Endometrium (tissue), 2 donors: ENCODE data around the gene ESPN.
"Not testable (repeated sequence)": the region's sequence is repeated elsewhere in the genome, so short reads cannot be mapped to it uniquely, and the experiment has no call there.

Source experiments
- FAIRE-seq: peaks from 2 replicates; lab custom pipeline; 2012; peaks lifted over from hg19 to GRCh38; lab: Jason Lieb, UNC
- donor health status: control.
- donor health status: control.

The ESPN gene

DNA sequence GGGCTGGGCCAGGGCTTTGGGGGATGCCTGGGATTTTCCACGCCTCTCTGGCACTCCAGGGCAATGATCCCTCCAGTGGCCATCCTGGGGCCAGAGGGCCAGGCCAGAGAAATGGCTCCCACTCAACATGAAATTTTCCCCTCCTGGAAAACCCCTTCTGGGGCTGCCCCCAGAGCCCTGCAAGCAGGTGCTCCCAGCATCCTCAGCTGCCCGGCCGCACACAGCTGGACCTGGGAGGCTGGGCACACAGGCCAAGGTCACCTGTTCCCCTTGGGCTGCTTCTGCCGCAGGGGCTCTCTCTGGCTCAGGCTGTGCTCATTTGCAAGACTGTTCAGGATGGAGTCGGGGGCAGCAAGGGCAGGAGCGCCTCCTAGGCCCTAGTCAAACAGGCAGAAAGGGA lies 3.9 kb downstream of the ESPN start:
- FAIRE-seq, result not testable (repeated sequence)

DNA sequence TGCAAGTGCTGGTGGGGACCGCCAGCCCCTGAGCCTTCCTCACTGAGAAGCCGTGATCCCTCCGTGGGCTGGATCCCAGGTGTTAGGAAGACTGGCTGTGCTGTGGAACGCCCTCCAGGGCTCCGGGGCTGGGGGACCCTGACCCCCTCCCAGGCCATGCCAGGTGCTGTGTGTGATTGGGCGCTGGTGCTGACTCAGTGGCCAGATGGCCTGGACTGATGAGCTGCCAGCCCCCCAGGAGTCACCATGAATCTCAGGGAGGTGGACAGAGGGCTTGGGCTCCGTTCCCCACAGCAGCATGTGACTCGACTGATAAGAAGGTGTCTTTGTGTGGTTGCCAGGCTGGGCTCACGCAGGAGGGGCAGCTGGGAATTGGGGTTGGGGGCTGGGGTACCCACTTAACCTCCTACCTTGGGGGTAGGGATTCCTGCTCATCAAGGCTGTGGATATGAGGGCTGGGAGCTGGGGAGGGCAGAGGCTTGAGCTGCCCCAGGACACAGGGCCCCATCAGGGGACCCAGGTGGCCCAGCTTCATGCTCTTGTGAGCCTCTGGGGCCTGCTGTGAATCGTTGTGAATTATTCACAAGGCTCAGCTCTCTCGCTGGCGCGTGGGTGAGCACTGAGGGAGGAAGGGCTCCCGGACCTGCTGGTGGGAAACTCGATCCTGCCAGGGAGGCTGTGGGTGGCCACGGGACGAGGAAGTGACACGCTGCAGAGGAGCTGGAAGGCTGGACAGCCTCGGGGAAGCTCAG lies 5.3 kb downstream of the ESPN start:
- not testable (repeated sequence) for FAIRE-seq

DNA sequence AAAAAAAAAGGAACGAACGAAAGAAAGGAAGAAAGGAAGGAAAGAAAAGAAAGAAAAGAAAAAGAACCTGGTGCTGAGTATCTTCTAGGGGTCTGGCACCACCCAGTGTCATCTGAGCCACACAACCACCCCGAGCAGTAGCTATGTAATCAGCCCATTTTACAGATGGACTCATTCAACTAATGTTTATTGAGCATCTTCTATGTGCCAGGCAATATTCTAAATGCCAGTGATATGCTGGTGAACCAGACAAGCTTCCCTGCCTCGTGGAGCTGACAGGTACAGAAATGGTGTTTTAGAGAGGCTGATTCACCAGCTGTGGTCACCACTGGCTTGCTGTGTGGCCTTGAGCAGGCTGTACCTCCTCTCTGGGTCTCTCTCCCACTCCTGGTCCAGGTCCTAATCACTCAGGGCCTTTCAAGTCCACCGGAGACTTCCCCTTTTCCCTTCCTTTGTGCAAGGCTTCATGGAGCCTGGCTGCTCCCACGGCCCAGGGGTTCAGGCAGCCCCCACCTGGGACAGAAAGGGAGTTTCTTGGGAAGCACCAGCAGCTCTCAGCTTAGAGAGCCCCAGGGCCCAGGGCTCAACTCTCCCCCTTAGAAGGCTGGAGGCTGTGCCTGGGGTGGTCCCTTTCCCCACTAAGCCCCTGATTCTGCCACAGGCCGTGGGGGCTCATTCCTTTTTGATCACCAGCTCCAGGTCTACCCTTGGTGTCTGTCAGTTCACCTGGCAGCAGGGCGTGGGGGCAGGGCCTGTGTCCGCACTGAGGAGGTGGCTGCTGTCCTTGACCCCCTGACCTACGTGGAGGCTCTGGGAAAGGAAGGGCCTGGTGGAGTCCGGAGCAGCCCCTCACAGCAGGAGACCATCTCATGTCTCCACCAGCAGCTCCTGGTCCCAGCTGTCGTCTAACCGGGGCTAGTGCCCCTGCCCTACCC lies 7.3 kb downstream of the ESPN start:
- FAIRE-seq, result not testable (repeated sequence)

DNA sequence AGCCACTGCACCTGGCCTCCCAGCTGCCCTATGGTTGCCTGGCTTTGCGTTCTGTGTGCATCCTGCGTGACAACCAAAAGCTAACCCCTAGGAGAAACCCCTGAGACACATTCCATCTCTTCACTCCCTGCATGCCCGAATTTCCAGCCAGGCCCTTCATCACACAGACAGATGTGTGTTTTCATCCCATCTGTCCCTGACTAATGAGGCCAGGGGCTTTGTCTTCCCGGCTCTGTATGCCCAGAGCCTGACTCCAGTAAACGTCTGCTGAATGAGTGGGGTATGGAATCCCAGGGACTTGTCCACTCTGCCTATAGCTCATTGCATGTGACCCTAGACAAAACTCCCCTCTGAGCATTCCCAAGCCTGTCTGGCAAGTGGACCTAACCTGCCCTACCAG lies 9.6 kb downstream of the ESPN start:
- no peak for FAIRE-seq

DNA sequence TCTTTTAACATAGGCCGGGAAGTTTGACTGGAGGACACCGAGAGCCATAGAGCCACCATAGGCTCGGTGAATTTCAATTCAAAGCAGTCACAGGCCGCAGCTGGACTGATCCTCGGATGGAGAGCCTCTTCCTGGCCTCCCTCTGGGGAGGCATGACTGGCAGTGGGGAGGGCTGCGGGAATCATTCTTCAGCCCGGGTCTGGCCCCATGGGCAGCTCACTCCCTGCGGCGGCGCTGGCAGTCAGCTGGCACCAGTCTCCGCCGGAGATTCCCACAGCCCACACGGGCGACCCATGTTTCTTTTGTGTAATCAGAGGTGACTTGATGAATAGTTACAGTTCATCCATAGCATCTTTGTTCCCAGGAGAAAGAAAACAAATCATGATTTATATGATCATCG lies 10.6 kb downstream of the ESPN start:
- FAIRE-seq, result no peak

DNA sequence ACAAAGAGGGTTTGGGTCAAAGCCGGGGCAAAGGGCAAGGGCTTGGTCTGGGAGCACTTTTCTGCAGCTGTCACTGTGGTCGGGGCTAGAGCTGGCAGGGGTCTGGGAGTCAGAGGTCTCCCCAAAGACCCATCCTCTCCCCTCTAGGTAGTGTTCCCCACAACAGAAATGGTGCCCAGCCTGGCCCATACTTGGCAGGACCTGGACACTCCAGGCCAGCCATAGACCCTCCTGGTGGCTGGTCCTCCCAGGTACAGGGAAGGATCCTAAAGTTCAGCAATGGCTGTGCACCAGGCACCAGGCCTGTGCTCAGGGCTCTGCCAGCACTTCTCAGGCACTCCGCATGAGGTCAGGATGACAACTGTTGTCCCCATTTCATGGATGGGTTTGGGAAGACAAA lies 11.0 kb downstream of the ESPN start:
- no peak for FAIRE-seq

DNA sequence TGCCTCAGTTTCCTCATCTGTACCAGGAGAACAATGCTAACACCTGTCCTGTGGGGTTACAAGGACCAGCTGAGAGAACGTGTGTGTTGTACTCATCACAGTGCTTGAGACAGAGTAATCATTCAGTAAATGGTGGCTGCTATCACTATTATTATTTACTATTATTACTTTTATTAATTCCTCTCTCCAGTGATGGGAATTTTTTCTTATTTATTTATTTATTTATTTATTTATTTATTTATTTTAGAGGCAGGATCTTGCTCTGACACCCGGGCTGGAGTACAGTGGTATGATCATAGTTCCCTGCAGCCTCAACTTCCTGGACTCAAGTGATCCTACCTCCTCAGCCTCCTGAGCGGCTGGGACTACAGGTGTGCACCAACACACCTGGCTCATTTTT lies 11.7 kb downstream of the ESPN start:
- FAIRE-seq, result not testable (repeated sequence)

DNA sequence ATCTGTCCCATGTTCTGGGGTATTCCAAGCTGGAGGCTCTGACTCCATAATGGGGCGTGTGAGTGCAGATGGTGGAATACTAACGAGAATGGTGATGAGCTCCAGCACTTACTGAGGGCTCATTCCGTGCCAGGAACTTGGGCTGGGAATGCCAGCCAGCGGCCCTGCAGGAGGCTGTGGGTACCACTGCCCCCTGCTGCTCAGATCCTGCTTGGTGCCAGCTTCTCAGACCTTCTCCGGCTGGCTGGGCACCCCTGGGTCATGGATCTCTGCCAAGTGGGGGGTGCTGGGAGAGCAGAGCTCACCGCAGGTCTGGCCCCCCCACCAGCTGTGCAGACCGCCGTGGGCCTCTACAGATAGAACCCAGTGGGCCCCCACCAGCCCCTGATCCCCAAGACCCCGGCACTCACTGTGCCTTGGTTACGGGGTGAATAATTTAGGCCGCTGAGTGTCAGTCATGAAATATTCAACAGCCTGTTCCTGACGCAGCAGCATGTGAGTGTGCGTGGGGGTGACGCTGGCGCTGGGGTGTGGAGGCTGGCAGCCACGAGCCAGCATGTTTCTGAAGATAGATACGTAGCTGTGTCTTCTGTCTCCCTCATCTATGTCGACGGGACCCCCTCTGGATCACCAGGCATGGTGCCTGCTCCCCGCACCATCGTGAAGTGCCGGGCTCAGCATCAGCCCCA lies 12.6 kb downstream of the ESPN start:
- FAIRE-seq, result not testable (repeated sequence)

DNA sequence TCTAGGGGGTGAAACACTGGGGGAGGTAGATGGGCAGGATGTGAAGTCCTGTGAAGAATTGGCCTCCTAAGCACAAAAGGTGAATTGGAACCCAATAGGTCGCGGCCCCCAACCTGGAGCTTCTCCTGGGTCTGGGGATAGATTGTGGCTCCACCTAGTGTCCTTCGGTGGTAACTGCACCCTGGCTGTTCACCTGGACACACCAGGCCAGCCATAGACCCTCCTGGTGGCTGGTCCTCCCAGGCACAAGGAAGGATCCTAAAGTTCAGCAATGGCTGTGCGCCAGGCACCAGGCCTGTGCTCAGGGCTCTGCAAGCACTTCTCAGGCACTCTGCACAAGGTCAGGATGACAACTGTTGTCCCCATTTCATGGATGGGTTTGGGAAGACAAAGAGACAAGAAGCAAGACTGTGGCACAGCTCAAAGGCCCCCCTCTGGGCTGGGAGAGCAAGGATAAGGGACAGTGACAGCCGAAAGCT lies 13.5 kb downstream of the ESPN start:
- FAIRE-seq, result no peak

DNA sequence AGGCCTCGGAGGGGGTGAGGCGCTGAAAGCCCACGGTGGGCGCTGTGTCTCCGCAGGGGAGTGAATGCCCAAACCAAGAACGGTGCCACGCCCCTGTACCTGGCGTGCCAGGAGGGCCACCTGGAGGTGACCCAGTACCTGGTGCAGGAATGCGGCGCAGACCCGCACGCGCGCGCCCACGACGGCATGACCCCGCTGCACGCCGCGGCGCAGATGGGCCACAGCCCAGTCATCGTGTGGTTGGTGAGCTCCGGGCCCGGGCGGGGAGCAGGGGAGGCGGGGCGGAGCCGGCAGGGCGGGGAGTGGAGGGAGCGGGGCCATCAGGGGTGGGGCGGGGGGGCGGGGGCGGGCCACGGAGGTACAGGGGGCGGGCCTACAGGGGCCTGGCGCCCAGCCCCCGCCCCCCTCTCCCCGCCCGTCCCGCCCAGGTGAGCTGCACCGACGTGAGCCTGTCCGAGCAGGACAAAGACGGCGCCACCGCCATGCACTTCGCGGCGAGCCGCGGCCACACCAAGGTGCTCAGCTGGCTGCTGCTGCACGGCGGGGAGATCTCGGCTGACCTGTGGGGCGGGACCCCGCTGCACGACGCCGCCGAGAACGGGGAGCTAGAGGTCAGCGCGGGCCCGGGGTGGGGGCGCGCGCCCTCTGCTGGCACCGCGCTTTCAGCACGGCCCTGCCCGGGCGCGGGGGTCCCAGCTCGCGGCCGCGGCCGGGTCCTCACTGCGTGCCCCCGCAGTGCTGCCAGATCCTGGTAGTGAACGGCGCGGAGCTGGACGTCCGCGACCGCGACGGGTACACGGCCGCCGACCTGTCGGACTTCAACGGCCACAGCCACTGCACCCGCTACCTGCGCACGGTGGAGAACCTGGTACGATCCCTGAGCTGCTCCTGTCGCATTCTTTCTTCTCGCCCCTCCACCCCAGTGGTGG lies 15.9 kb downstream of the ESPN start:
- FAIRE-seq, result no peak

DNA sequence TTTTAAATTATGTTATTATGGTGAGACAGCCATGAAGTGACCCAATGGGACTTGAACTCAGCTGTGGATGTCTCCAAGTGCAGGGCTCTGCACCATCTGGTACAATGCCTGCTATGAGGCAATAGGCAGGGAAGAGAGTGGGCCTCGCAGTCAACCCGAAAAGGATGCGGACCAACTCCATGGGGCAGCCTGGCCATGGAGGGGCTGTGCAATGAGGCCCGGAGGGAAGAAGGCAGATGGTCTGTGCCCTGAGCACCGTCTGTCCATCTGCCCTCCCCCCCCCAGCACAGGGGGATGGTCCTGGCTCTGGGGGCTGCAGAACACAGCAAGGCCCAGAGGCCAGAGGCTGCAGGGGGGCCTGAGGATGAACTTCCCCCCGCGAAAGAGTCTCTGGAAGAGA lies 17.0 kb downstream of the ESPN start:
- FAIRE-seq, result no peak

DNA sequence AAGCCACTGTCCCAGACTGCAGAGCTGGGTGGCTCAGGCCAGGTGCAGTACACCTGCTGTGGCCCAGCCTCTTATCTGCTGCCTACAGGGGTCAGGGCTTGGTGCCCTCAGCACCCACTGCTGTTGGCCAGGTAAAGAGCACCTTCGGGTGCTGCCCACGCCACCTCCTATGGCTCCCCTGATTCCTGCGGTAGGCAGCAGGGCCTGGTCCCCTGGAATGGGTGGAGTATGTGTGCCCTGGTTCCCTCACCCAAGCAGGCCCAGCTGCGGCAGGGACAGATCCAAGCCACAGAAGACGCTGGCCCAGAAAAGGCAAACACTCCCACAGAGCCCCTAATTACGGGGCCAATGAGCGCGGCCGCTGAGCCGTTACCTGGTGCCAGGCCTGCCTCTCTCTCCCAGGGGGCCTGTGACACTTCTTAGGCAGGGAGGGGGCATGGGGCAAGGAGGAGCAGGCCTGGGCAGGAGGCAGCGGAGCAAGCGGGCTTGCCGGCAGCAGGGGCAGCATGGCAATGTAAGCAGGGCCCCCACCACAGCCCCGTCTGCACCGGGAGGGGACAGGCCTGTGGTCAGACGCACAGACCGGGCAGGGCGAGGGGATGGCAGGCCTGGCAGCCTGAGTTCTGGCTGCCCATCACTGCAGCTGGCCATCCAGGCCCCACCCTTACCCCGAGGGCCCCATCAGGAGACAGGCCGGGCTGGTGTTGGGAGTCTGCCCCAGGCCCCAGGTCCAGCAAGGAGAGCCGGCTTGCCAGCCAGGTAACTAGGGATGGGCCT lies 19.0 kb downstream of the ESPN start:
- no peak for FAIRE-seq

DNA sequence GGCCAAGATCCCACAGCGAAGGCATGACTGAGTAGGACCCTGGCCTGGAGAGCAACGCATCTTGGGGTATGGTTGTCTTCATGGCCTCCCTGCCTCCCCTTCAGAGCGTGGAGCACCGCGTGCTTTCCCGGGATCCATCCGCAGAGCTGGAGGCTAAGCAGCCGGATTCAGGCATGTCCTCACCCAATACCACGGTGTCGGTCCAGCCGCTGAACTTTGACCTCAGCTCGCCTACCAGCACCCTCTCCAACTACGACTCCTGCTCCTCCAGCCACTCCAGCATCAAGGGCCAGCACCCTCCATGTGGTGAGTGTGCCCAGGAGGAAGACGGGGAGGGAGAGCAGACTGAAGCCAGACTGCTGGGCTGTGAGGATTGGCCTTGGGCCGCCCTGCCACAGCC lies 19.8 kb downstream of the ESPN start:
- no peak for FAIRE-seq

DNA sequence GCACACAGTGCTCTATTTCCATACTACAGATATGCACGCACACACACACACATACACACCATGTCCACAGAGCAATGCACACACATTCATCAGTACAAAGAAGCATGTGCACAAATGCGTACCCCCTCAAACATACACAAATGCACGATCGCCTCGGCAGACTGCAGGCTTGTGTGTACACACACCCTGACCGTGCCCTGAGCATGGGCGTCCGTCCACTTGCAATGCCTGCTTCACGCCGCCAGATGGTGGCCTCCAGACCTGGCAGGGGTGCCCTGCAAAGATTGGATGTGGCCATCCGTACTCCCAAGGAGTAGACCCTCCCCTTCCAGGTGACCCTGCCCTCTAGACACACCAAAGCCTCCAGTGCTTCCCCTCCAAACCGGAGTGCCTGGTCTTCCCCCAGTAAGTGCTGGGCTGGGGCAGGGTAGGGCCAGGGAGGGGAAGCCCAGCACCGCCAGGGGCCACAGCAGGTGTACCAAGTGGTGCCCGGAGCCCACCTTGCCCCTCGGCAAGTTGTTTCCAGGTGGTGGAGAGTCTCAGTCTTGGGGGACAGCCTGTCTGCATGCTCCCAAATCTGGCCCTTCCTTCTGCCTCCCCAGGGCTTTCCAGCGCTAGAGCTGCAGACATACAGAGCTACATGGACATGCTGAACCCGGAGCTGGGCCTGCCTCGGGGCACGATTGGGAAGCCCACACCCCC lies 20.6 kb downstream of the ESPN start:
- FAIRE-seq, result no peak

DNA sequence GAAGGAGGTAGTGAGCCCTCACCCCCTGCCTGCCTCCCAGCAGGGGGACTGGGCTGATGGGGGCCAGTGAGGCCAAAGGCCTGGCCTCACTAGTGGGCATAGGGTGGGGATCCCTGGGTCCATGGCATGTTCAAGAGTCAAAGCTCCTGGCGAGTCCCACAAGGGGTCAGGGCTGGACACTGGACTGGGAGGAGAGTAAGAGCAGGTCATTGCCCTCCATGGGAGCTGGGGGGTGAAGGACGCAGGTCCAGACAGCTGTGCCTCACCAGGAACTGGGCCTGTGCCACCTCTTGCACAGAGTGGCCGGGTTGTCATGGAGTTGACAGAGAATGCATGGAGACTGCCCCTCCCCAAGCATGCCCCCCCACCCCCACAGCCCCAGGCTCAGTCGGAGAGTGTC lies 21.4 kb downstream of the ESPN start:
- FAIRE-seq, result not testable (repeated sequence)

DNA sequence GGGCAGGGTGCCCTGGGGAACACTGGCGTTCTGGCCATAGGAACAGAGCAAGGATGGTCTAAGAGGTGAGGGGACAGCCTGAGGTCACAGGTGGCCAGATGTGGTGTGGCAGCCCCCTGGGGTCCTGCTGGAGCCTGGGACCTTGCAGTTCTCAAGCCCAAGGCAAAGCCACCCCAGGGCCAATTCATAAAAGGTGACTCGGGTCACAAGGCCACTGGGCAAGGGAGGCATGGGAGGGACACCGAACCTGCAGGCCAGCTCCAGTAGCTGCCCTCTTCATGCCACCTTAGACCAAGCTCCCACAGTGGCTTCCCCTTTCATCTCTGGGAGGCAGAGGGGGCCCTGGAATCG lies 22.1 kb downstream of the ESPN start:
- no peak for FAIRE-seq

DNA sequence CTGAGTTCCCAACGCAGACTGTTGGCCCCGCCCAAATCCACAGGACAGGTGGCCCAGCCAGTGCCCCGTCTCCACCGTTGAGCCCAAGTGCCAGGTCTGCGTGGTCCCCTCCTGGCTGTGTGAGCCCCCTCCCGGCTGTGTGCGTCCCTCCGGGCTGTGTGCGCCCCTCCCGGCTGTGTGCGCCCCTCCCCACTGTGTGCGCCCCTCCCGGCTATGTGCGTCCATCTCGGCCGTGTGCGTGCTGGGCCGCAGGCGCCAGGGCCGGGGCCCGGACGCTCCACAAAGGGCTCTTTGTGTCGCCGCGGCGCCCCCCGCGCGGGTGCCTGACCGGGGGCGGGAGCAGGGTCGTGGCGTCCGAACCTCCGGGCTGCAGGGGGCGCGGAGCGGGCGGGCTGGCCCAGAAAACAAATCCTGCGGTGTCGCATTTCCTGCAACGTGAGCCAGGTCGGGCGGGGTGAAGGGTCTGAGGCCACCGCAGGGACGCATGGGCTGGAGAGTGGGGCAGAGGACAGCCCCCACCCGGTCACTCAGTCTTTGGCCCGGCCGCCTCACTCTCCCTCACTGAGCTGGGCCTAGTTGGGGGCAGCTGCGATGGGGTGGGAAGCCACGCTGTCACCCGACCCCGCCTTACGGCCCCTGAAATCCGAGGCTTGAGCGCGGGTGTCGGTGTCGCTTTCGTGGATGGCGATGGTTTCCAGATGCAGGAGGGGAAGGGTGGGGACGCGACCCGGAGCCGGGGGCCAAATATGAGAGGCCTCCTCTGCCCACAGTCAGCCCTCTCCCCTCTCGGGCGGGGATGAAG lies 22.6 kb downstream of the ESPN start:
- no peak for FAIRE-seq

DNA sequence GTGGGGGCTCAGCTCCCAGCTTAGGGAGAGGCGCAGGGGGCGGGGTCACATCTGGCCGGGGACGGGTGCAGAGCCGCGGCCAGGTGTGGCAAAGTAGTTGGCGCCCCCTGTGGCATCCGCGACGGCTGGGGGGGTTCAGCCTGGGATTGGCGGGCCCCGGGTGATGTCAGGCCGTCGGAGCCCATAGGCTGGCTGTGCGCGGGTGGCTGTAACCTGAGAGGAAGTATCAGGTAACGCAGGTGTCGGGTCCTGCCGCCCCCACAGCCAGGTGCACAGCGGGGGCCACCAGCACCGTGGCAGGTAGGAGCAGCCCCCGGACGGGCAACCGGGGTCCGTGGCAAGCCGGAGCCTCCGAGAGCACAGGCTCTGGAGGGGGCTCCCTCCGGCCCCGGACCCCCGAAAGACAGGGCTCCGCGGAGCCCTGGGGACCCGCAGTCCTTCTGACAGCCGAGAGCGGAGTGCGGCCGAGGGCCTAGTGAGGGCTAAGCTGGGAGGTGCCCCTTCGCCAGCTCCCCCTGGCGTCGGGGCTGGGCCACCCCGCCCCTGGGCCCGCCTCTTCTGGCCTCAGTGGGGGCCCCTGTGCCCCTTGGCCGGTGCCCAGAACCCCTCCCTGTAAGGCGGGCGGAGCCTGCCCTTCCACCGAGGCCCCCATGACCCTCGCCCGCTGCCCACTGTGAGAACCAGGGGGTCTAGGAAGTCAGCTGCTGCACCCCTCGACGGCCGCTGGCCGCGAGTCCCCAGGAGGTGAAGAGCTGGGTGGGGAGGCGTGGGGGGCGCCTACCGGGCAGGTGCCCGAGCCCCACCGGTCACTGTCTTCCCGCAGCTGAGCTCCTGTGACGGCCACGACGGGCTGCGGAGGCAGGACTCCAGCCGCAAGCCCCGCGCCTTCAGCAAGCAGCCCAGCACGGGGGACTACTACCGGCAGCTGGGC lies 23.5 kb downstream of the ESPN start:
- no peak for FAIRE-seq
